HepG2 (cell line): ENCODE measurements around the gene APBA1. TPM values are rescaled to one million over a fixed set of nuclear protein-coding genes. Genes with fewer than 3 reads are reported as not detected.
A peak's percentile ranks its signal among the peaks of the same experiment; 100 is the strongest.

Experiments used
- ARNT2 ChIP-seq: sonication (generic); formaldehyde crosslinking; IDR thresholded peaks from 2 replicates; pipeline ENCODE4 v1.8.0; 2022; ENCODE audit warnings: mild to moderate bottlenecking, low read depth, missing genetic modification reagents, moderate library complexity
- ETV5 ChIP-seq: IDR thresholded peaks from 2 replicates; pipeline ENCODE4 v1.6.1; 2018; ENCODE audit warnings: missing biosample characterization, missing genetic modification reagents, inconsistent platforms, borderline replicate concordance
- HNRNPK ChIP-seq: fragments of 200-400 bp; formaldehyde crosslinking; IDR thresholded peaks from 2 replicates; pipeline ENCODE4 v1.6.1; 2018; ENCODE audit warnings: low read length, low read depth, moderate library complexity, mild to moderate bottlenecking; ENCODE audit not compliant: poor library complexity, severe bottlenecking
- HNRNPLL ChIP-seq: fragments of 200-400 bp; formaldehyde crosslinking; IDR thresholded peaks from 2 replicates; pipeline ENCODE4 v1.6.1; 2017; ENCODE audit warnings: mild to moderate bottlenecking, low read depth, low read length; ENCODE audit not compliant: poor library complexity, severe bottlenecking
- JARID2 ChIP-seq: sonication (generic); formaldehyde crosslinking; IDR thresholded peaks from 2 replicates; pipeline ENCODE4 v1.8.1; 2023; ENCODE audit warnings: missing genetic modification reagents, inconsistent platforms; ENCODE audit not compliant: insufficient replicate concordance
- PAWR ChIP-seq: sonication (generic); formaldehyde crosslinking; IDR thresholded peaks from 2 replicates; pipeline ENCODE4 v1.4.0; 2020; ENCODE audit warnings: missing genetic modification reagents, mild to moderate bottlenecking, borderline replicate concordance
- ZNF101 ChIP-seq: sonication (generic); formaldehyde crosslinking; IDR thresholded peaks from 2 replicates; pipeline ENCODE4 v1.4.0; 2020; ENCODE audit warnings: mild to moderate bottlenecking, low read depth, missing genetic modification reagents, borderline replicate concordance
- ZNF3 ChIP-seq: IDR thresholded peaks from 2 replicates; pipeline ENCODE4 v1.7.0; 2017; ENCODE audit warnings: inconsistent platforms
- ZNF484 ChIP-seq: sonication (generic); formaldehyde crosslinking; IDR thresholded peaks from 2 replicates; pipeline ENCODE4 v1.5.1; 2020; ENCODE audit warnings: mild to moderate bottlenecking, low read depth, missing genetic modification reagents, borderline replicate concordance
- ZNF558 ChIP-seq: sonication (generic); formaldehyde crosslinking; IDR thresholded peaks from 2 replicates; pipeline ENCODE4 v1.9.0; 2022; ENCODE audit warnings: mild to moderate bottlenecking, missing genetic modification reagents, borderline replicate concordance
- polyA plus RNA-seq, 8 experiments: library from polyadenylated mRNA; depleted of rRNA in 3 of 8; stranded (reverse) in 7 of 8; unstranded in 1 of 8; fragments of >200 nt; fragmentation: Illumina TruSeq in 4 of 8; extraction: Trizol in 4 of 8; gene quantifications; 2 replicates each; pipeline versions ENCODE4 v1.2.1 to v1.2.3, GENCODE V29; 2011 to 2016; ENCODE audit warnings: low read depth in 4 of 8, missing spikeins in 1 of 8, mixed read lengths in 1 of 8; ENCODE audit not compliant: insufficient read depth in 1 of 8
- total RNA-seq, 5 experiments: library from RNA; depleted of rRNA; stranded (reverse); fragments of >200 nt; fragmentation: Illumina TruSeq; extraction: Trizol; gene quantifications; 2 replicates each; pipeline ENCODE4 v1.2.3, GENCODE V29; 2016; ENCODE audit warnings: low read depth in 1 of 5
- TF ChIP-seq, protein P1 (sequence below): sonication (generic); formaldehyde crosslinking; IDR thresholded peaks from 2 replicates; pipeline ENCODE4 v1.5.0; 2020; ENCODE audit warnings: mild to moderate bottlenecking, missing genetic modification reagents, borderline replicate concordance

Gene APBA1
- total and polyA plus RNA-seq, 2 of the 13 experiments (the other 11 are each of a cell fraction or from before 2014, with no cell fraction given), result 0.15 TPM; not detected in 1

DNA sequence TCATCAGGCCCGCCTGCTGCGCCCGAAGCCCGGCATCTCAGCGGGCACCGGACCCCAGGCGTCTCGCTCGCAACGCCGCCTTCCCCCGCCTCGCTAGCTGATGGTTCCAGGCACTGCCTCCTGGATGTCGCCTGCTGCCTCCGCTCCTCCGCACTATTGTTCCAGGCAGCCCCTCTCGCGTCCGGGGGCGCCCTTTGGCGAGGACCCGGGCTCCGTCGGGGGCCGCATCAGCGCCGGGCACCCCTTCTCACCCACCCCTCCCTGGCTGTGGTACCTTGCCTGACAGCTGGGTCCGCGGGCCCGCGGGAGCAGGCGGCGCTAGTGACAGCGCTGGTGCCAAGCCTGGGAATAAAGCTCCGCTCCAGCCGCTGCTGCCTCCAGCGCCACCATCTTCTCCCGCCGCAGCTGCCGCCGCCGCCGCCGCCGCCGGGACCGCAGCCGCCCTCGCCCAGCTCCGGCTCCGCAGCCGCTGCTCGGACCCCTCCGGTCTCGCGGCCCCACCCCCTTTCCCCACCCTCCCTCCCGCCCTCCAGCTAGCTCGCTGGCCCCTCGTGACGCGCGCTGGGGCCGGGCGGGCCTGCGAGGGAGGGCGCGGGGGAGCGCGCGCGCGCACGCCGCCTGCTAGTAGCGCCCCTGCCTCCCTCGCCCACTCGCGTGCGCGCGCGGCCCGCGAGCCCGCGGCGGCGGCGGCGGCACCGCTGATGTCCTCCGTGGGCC, at the start of gene APBA1 (continued):
- TF ChIP-seq, protein P1, sequence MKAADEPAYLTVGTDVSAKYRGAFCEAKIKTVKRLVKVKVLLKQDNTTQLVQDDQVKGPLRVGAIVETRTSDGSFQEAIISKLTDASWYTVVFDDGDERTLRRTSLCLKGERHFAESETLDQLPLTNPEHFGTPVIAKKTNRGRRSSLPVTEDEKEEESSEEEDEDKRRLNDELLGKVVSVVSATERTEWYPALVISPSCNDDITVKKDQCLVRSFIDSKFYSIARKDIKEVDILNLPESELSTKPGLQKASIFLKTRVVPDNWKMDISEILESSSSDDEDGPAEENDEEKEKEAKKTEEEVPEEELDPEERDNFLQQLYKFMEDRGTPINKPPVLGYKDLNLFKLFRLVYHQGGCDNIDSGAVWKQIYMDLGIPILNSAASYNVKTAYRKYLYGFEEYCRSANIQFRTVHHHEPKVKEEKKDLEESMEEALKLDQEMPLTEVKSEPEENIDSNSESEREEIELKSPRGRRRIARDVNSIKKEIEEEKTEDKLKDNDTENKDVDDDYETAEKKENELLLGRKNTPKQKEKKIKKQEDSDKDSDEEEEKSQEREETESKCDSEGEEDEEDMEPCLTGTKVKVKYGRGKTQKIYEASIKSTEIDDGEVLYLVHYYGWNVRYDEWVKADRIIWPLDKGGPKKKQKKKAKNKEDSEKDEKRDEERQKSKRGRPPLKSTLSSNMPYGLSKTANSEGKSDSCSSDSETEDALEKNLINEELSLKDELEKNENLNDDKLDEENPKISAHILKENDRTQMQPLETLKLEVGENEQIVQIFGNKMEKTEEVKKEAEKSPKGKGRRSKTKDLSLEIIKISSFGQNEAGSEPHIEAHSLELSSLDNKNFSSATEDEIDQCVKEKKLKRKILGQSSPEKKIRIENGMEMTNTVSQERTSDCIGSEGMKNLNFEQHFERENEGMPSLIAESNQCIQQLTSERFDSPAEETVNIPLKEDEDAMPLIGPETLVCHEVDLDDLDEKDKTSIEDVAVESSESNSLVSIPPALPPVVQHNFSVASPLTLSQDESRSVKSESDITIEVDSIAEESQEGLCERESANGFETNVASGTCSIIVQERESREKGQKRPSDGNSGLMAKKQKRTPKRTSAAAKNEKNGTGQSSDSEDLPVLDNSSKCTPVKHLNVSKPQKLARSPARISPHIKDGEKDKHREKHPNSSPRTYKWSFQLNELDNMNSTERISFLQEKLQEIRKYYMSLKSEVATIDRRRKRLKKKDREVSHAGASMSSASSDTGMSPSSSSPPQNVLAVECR (CRISPR knock-in tag), result no peak
- TF ChIP-seq HNRNPK (peak; percentile 88), ZNF3 (CRISPR knock-in tag) (no peak), ZNF558 (CRISPR knock-in tag) (no peak), ARNT2 (CRISPR knock-in tag) (no peak), HNRNPLL (no peak), ZNF484 (CRISPR knock-in tag) (no peak), PAWR (CRISPR knock-in tag) (no peak), JARID2 (CRISPR knock-in tag) (no peak), ETV5 (CRISPR knock-in tag) (no peak), ZNF101 (CRISPR knock-in tag) (no peak)
